AG10803 (cell line): ENCODE results near the gene GLS.

Experiments used
- DNase-seq: peaks from one replicate; pipeline ENCODE4 v3.0.0; 2010; ENCODE audit warnings: low read depth
- H3K4me3 ChIP-seq: 2 replicates; pipeline ENCODE4 v1.5.1; 2011; ENCODE audit warnings: mild to moderate bottlenecking, low read length, control low read depth
- CTCF ChIP-seq: conservative IDR thresholded peaks from 2 replicates; pipeline ENCODE4 v1.5.1; 2011; ENCODE audit warnings: mild to moderate bottlenecking, low read length, control low read depth, inconsistent platforms

The GLS gene

GRCh38 chr2:191013932-191014652, 133.5 kb downstream of the GLS start, which contains the start of gene STAT1:
TSS of gene STAT1 (minus strand) at chr2:191014171. CDS start at chr2:191010003, 4,168 bp downstream.
- peak; percentile 94 for DNase-seq
- no peak for TF ChIP-seq CTCF
- peak within 1 kb of the TSS; percentile 97 for H3K4me3 ChIP-seq

- no peak for TF ChIP-seq CTCF
- H3K4me3 ChIP-seq, result peak overlapping the region; percentile 66
- no peak for DNase-seq
These were observed 134.0 kb downstream of the GLS start for GRCh38 chr2:191014653-191015020.
